GM10266 (cell line): ENCODE measurements around the gene TGFBR3.

Experiments used
- DNase-seq: peaks from one replicate; pipeline ENCODE4 v3.0.0; 2012; ENCODE audit errors: extremely low spot score
- TF ChIP-seq, protein P1 (sequence below): IDR thresholded peaks from 2 replicates; pipeline ENCODE4 v1.5.1; 2012; ENCODE audit warnings: mild to moderate bottlenecking, low read depth; ENCODE audit not compliant: control insufficient read depth, insufficient read depth; ENCODE audit errors: missing control alignments

The TGFBR3 gene

DNA sequence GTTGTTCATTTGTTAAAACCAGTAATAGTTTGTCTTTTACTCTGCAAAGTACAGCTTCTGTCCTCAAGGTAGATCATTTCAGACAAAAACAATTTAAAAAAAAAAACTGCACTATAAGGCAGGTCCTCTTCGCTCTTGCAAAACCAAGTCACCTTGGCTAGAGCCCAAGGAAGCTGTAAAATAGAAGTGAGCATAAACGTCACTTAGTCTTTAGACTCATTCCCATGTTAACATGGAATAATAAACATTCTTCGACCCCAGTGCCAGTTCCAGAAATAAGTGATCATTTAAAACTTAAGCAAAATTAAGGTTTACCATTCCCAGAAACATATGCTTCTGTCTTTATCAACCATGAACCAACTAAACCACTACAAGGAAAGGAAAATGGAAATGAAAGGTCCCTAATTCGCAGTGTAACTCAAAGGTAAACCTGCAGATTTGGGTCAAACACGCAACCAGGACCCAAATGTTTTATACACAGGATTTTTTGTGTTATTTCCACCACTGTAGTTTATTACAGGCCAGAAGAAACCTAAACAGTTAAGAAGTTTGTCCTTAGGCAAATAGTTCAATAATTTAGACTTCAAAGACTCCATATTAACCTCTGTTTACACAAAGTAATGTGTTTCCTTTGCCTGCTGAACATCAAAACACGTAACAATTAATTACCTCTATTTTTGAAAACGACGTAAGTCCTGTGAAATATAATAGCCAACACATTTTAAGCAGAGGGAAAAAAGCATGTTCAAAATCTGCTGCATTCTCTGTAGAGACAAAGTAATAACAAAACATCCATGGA lies 54.6 kb downstream of the TGFBR3 start:
- TF ChIP-seq, protein P1, sequence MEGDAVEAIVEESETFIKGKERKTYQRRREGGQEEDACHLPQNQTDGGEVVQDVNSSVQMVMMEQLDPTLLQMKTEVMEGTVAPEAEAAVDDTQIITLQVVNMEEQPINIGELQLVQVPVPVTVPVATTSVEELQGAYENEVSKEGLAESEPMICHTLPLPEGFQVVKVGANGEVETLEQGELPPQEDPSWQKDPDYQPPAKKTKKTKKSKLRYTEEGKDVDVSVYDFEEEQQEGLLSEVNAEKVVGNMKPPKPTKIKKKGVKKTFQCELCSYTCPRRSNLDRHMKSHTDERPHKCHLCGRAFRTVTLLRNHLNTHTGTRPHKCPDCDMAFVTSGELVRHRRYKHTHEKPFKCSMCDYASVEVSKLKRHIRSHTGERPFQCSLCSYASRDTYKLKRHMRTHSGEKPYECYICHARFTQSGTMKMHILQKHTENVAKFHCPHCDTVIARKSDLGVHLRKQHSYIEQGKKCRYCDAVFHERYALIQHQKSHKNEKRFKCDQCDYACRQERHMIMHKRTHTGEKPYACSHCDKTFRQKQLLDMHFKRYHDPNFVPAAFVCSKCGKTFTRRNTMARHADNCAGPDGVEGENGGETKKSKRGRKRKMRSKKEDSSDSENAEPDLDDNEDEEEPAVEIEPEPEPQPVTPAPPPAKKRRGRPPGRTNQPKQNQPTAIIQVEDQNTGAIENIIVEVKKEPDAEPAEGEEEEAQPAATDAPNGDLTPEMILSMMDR: no peak
- no peak for DNase-seq

DNA sequence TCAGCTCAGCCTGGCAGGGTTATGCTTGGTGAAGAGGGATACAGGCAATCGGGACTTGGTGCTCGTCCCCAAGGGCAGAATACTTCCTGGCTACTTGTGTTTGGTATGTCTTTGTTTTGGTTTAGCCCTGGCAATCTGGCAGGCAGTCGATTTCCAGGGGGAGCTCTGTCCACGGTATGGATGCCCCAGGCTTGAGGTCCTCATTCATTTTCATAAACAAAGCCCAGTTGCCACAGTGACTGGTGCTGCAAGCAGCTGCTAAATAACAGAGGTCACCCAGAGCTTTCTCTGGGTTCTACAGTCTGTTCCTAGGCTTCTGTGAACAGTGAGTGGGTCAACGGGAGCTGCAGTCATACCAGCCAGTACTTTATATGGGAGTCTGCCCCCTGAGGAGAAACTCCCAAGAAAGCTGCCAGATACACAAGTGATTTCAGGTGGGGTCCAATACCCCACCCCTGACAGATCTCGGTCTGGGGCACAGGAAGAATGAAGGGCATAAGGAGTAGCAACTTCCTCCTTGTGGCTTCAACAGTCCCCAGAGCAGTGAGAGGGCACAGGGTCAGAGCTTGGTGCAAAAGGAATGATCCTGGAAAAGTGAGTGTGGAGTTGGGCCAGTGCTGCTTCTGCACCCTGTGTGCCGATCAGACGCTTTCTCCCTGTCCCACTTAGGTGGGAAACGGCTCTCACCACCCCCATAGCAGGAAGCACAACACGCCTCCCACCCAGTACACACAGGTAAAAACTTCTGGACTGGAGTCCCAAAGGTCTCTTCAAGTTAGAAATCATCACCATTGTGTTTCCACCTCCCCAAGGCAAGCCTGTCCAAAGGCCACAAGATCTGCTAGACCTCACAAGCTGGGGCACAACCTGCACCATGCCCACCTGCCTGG lies 55.5 kb downstream of the TGFBR3 start:
- TF ChIP-seq, protein P1: no peak
- DNase-seq: no peak

DNA sequence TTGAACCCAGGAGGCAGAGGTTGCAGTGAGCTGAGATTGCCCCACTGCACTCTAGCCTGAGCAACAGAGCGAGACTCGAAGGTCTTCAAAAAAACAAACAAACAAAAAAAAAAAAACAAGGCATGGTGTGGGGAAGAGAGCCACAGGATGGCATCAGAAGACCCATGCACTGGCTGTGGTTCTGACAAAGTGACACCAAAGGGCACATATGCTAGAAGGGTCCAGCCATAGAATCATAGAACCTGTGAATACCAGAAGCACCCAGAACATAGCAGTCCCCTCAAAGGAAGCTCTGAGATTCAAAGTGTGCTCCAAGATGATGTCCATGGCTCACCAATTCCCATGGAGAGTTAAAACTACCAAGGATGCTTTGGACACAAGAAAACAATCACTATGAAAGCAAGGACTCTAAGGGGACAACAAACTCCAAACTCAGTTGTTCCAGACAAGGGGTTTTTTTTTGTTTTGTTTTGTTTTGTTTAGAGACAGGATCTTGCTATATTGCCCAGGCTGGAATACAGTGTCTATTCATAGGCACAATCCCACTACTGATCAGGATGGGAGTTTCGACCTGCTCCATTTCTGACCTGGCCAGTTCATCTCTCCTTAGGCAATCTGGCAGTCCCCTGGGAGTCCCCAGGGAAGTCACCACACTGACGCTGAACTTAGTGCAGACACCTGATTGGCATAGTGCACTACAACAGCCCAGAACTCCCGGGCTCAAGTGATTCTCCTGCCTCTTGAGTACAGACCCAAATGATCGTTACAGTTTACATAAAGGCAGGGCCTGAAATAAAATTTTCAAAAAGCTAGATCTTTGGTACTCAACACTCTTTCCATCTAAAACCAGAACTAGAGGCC lies 56.4 kb downstream of the TGFBR3 start:
- no peak for DNase-seq
- TF ChIP-seq, protein P1: no peak

DNA sequence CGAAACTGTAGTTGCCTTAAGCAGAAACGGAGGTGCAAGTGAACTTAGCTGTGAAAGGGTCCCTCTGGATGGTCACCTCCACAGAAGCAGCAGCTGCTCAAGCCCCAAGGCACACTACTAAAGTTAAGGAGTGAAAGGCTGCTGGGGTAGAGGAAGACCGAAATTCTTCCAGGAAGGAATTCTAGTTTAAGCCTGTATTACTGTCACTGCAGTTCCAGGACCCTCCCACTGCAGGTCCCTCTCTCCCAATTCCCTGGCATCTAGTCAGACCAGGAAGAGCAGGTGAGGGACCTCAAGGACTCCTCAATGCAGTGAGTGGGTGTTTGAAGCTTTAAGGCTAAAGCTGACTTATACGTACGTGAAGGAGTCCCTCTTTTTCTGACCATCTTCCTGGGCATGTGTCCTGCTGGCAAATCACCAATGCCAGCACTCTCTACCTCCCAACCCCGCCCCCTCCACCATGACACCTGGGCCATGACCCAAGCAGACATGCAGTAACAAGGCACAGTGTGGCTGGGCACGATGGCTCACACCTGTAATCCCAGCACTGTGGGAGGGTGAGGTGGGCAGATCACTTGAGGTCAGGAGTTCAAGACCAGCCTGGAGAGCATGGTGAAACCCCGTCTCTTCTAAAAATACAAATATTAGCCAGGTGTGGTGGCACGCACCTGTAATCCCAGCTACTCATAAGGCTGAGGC lies 57.2 kb downstream of the TGFBR3 start:
- TF ChIP-seq, protein P1: no peak
- DNase-seq: no peak

DNA sequence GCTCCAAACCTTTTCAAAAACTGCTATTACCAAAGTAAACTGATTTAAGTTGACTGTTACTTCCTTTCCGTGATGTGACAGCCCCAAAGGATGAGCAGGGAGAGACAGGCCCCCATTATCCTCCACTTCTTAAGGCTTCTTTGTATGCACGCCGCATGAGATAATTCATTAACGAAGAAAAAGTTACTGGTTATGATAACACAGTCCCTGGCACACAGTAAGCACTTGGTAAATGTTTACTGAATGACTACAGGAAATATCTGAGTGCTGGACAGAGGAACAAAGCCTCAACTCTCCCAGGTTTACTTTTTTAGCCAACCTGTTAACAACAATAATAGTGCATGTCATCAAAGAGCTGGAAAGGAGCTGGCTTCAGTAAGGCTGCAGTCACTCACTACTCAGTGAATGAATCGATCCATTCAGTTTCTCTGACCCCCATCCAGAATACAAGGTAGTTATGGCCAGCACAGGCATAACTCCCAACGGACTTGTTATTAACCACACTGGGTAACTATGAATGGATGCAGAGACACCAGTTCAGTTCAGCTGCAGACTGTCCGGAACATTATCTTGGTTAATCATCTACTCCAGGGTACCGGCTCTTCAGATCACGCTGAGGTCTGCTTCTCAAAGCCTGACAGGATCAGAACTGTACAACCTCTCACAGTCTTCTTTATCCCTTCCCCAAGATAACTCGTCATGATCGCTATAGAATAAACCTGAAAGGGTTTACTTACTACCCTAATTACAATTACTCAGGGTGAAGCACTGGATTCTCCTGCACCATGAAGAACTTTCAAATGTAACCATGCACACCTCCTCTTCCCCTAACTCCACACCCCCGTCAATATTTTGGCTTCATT lies 58.3 kb downstream of the TGFBR3 start:
- TF ChIP-seq, protein P1: no peak
- no peak for DNase-seq

DNA sequence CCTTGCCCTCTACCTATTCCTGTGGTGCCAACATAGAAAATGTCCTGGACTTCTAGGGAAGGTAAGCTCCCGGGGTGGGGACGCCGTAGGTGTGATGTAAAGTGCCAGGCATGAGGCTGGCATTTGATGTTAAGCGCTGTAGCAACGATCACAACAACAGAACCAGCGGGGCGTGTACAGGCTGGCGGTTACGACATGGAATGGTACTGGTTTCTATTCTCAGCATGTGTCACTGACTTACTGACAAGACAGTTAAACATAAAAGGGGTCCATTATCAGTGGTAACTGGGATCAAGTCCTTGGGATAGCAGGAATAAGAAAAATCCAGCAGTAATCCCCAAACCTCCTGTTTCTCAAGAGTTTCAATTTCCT lies 58.9 kb downstream of the TGFBR3 start:
- DNase-seq: no peak

More for the DNA sequence above, 58.9 kb downstream of the TGFBR3 start:
- TF ChIP-seq, protein P1: no peak
